ENCODE measurements around the gene VPS16. TPM values are rescaled to one million over a fixed set of nuclear protein-coding genes. Genes with fewer than 3 reads are reported as not detected.

The VPS16 gene
- total RNA-seq, 1 experiment from 2014 or later: 46.6 TPM

GRCh38 chr20:2887715-2888114 lies 47.2 kb downstream of the VPS16 start:
- H3K9me3 ChIP-seq: no peaks in the 10 kb centered on the region
- H3K27me3 ChIP-seq (replicated peaks; ENCODE audit: control insufficient read depth, insufficient read depth, low read length): no peaks in the 10 kb centered on the region
- Mint-ChIP-seq H3K4me1 (ENCODE audit: low read depth, unreplicated experiment) (no peaks in the 10 kb centered on the region), H3K4me3 (ENCODE audit: unreplicated experiment) (no peak overlapping the region), H3K9me3 (ENCODE audit: unreplicated experiment) (no peaks in the 10 kb centered on the region), H3K27me3 (ENCODE audit: insufficient read depth, unreplicated experiment) (no peaks in the 10 kb centered on the region), H3K36me3 (ENCODE audit: insufficient read depth, unreplicated experiment) (no peaks in the 10 kb centered on the region), H3K27ac (ENCODE audit: unreplicated experiment) (no peak overlapping the region)
- BruUV-seq (replicated peaks): no TSS peak
- TF ChIP-seq CTCF (IDR thresholded peaks at IDR 0.05; ENCODE audit: insufficient read depth in 1 of 2, low read depth in 1 of 2, low read length in 1 of 2, severe bottlenecking in 1 of 2, unreplicated experiment in 1 of 2): no peak
- ChIA-PET POLR2A (no interaction called here), CTCF (no interaction called here)
- DNase-seq: no peak
- no peak overlapping the region for H3K4me3 ChIP-seq (ENCODE audit: low read depth, low read length)
- no peaks in the 10 kb centered on the region; the same call in 1 of the 2 replicates for H3K36me3 ChIP-seq (ENCODE audit: control insufficient read depth, insufficient read depth, low read length)
- H3K4me1 ChIP-seq: peaks cover 6% of the 10 kb centered on the region; the same call in 1 of the 2 replicates
- intact Hi-C loops (cut with micrococcal nuclease; ENCODE audit: unreplicated experiment): no loop called here

GRCh38 chr20:2888224-2888955 lies 47.8 kb downstream of the VPS16 start:
- no peak for TF ChIP-seq CTCF (IDR thresholded peaks at IDR 0.05; ENCODE audit: insufficient read depth in 1 of 2, low read depth in 1 of 2, low read length in 1 of 2, severe bottlenecking in 1 of 2, unreplicated experiment in 1 of 2)
- DNase-seq: no peak
- CTCF ChIA-PET: no interaction called here
- Histone ChIP-seq H3K4me1 (peaks cover 6% of the 10 kb centered on the region; the same call in 1 of the 2 replicates), H3K27me3 (replicated peaks; ENCODE audit: control insufficient read depth, insufficient read depth, low read length) (no peaks in the 10 kb centered on the region), H3K9me3 (no peaks in the 10 kb centered on the region), H3K4me3 (ENCODE audit: low read depth, low read length) (no peak overlapping the region), H3K36me3 (ENCODE audit: control insufficient read depth, insufficient read depth, low read length) (no peaks in the 10 kb centered on the region; the same call in 1 of the 2 replicates)
- no TSS peak for BruUV-seq (replicated peaks)
- POLR2A ChIA-PET: no interaction called here
- Mint-ChIP-seq H3K27me3 (ENCODE audit: insufficient read depth, unreplicated experiment) (no peaks in the 10 kb centered on the region), H3K4me1 (ENCODE audit: low read depth, unreplicated experiment) (no peaks in the 10 kb centered on the region), H3K36me3 (ENCODE audit: insufficient read depth, unreplicated experiment) (no peaks in the 10 kb centered on the region), H3K9me3 (ENCODE audit: unreplicated experiment) (no peaks in the 10 kb centered on the region), H3K27ac (ENCODE audit: unreplicated experiment) (no peak overlapping the region), H3K4me3 (ENCODE audit: unreplicated experiment) (no peak overlapping the region)
- intact Hi-C loops (cut with micrococcal nuclease; ENCODE audit: unreplicated experiment): no loop called here

- intact Hi-C loops (cut with micrococcal nuclease; ENCODE audit: unreplicated experiment): no loop called here
- POLR2A ChIA-PET: no interaction called here
- no peaks in the 10 kb centered on the region for H3K4me1 Mint-ChIP-seq (ENCODE audit: low read depth, unreplicated experiment)
- no peak overlapping the region for H3K27ac Mint-ChIP-seq (ENCODE audit: unreplicated experiment)
- CTCF ChIA-PET: no interaction called here
- peaks cover 6% of the 10 kb centered on the region; the same call in 1 of the 2 replicates for H3K4me1 ChIP-seq
- H3K4me3 ChIP-seq (ENCODE audit: low read depth, low read length): no peak overlapping the region
- no peaks in the 10 kb centered on the region for H3K9me3 ChIP-seq
- DNase-seq: no peak
- no peak overlapping the region for H3K4me3 Mint-ChIP-seq (ENCODE audit: unreplicated experiment)
- no peaks in the 10 kb centered on the region; the same call in 1 of the 2 replicates for H3K36me3 ChIP-seq (ENCODE audit: control insufficient read depth, insufficient read depth, low read length)
- no peaks in the 10 kb centered on the region for H3K36me3 Mint-ChIP-seq (ENCODE audit: insufficient read depth, unreplicated experiment)
- H3K27me3 Mint-ChIP-seq (ENCODE audit: insufficient read depth, unreplicated experiment): no peaks in the 10 kb centered on the region
- no peaks in the 10 kb centered on the region for H3K27me3 ChIP-seq (replicated peaks; ENCODE audit: control insufficient read depth, insufficient read depth, low read length)
- no TSS peak for BruUV-seq (replicated peaks)
- TF ChIP-seq CTCF (IDR thresholded peaks at IDR 0.05; ENCODE audit: insufficient read depth in 1 of 2, low read depth in 1 of 2, low read length in 1 of 2, severe bottlenecking in 1 of 2, unreplicated experiment in 1 of 2): no peak
- H3K9me3 Mint-ChIP-seq (ENCODE audit: unreplicated experiment): no peaks in the 10 kb centered on the region
Observed at GRCh38 chr20:2889209-2889608, 48.7 kb downstream of the VPS16 start.
